Sigmoid colon (tissue), 7 donors: ENCODE data around the gene UTP15. TPM values are rescaled to one million over a fixed set of nuclear protein-coding genes. Genes with fewer than 3 reads are reported as not detected.

Experiments used
- DNase-seq: peaks from one replicate; pipeline ENCODE4 v3.0.0-alpha.2; 2019
- H3K27ac ChIP-seq, 4 donors: fragments of 200-600 bp; sonication (generic); one replicate each; pipeline ENCODE4 v1.5.1; 2016 to 2019; ENCODE audit warnings: mild to moderate bottlenecking in 1 of 4
- H3K27me3 ChIP-seq, 3 donors: fragments of 200-600 bp; sonication (generic); one replicate each; pipeline ENCODE4 v1.5.1; 2019; ENCODE audit warnings: mild to moderate bottlenecking in 1 of 3
- H3K36me3 ChIP-seq, 4 donors: fragments of 200-600 bp; sonication (generic); one replicate each; pipeline ENCODE4 v1.5.1; 2016 to 2019
- H3K4me1 ChIP-seq, 4 donors: fragments of 200-600 bp; sonication (generic); one replicate each; pipeline ENCODE4 v1.5.1; 2017 to 2019
- H3K4me3 ChIP-seq, 4 donors: fragments of 200-600 bp; sonication (generic); one replicate each; pipeline ENCODE4 v1.5.1; 2017 to 2019; ENCODE audit warnings: mild to moderate bottlenecking in 2 of 4, moderate library complexity in 1 of 4
- H3K9me3 ChIP-seq, 4 donors: fragments of 200-600 bp in 3 of 4; sonication (generic) in 3 of 4; one replicate each; pipeline versions ENCODE4 v1.5.1 to v1.6.1; 2013 to 2019
- EP300 ChIP-seq, 4 donors: sonication (generic); formaldehyde crosslinking; IDR thresholded peaks; one replicate each; pipeline ENCODE4 v1.6.1; 2017; ENCODE audit warnings: antibody characterized with exemption in 4 of 4
- POLR2A ChIP-seq, 2 donors: fragments of 450-650 bp; IDR thresholded peaks; one replicate each; pipeline ENCODE4 v1.6.1; 2016; ENCODE audit warnings: antibody characterized with exemption in 2 of 2, mild to moderate bottlenecking in 2 of 2, moderate library complexity in 2 of 2
- POLR2AphosphoS5 ChIP-seq, 4 donors: sonication (generic); formaldehyde crosslinking; IDR thresholded peaks; one replicate each; pipeline ENCODE4 v1.6.1; 2017; ENCODE audit warnings: antibody characterized with exemption in 4 of 4
- WGBS, 2 donors: extraction: QIAGEN DNeasy Blood & Tissue Kit; methylation state at CpG; one replicate each; pipeline ENCODE4 v1.1.7; 2013; 5-methylcytosine and 5-hydroxymethylcytosine counted together
- intact Hi-C: fragments of 100-400 bp; cut with DNase I; formaldehyde crosslinking; loops from one replicate; pipeline ENCODE4 v1.15.1; 2023
- polyA plus RNA-seq, 3 donors: library from polyadenylated mRNA; stranded (reverse); fragments of 200-250 nt; gene quantifications; one replicate each; pipeline ENCODE4 v1.2.3, GENCODE V29; 2013
- total RNA-seq, 4 donors: library from RNA; depleted of rRNA; stranded (reverse); fragments of >200 nt; gene quantifications; one replicate each; pipeline ENCODE4 v1.1.0, GENCODE V29; 2016
- TF ChIP-seq, protein P1 (sequence below), 4 experiments: fragments of 450-650 bp in 3 of 4; fragments of 200-600 bp in 1 of 4; IDR thresholded peaks; one replicate each; pipeline ENCODE4 v1.5.1; 2016 to 2019; ENCODE audit warnings: antibody characterized with exemption in 4 of 4, mild to moderate bottlenecking in 3 of 4, moderate library complexity in 2 of 4
- donor health status: healthy with polysubstance abuse.
- donor health status: Bipolar disorder and iron deficiency.
- donor health status: healthy.

UTP15 gene
- total and polyA plus RNA-seq, 7 donors: 2.8 to 27.8 (median 14.4) TPM

DNA sequence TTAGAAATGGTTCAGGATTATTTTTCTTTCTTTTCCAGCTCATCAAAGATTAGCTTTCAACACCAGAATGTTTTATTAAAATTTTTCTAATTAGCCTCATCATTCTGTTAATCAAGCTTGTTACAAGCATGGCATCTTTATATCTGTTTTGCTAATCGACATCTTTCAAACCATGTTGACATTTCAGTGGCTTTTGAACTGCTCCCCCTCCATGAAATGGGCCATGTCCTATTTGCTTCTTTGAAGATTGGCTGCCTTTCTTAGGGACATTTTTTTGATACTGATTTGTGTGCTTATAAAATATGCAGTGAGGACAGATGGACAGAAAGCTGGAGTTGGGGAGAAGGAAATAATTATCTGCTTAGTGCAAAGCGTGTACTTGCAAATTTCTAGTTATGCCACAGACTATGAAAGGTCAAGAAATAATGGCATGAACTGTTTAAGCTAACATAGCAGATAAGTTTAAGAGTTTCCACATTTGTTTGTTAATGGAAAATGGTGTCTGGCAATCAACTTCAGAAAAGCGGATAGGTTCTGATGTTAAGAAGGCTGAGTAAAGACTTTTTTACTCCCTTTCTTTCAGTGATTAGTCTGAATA lies 39.8 kb upstream of the UTP15 start:
- 82 to 85% methylated on average over 3 of the region's 3 CpGs for WGBS, 2 donors
- DNase-seq: no peak
- no peak overlapping the region for H3K4me3 ChIP-seq
- H3K27me3 ChIP-seq: no peaks in the 10 kb centered on the region
- no peaks in the 10 kb centered on the region for H3K36me3 ChIP-seq
- no peaks in the 10 kb centered on the region for H3K4me1 ChIP-seq
- no peak for TF ChIP-seq EP300 (IDR thresholded peaks at IDR 0.05)
- TF ChIP-seq POLR2A (IDR thresholded peaks at IDR 0.05): no peak
- no peak for TF ChIP-seq POLR2AphosphoS5 (IDR thresholded peaks at IDR 0.05)
- TF ChIP-seq, protein P1, sequence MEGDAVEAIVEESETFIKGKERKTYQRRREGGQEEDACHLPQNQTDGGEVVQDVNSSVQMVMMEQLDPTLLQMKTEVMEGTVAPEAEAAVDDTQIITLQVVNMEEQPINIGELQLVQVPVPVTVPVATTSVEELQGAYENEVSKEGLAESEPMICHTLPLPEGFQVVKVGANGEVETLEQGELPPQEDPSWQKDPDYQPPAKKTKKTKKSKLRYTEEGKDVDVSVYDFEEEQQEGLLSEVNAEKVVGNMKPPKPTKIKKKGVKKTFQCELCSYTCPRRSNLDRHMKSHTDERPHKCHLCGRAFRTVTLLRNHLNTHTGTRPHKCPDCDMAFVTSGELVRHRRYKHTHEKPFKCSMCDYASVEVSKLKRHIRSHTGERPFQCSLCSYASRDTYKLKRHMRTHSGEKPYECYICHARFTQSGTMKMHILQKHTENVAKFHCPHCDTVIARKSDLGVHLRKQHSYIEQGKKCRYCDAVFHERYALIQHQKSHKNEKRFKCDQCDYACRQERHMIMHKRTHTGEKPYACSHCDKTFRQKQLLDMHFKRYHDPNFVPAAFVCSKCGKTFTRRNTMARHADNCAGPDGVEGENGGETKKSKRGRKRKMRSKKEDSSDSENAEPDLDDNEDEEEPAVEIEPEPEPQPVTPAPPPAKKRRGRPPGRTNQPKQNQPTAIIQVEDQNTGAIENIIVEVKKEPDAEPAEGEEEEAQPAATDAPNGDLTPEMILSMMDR (IDR thresholded peaks at IDR 0.05): no peak
- no peaks in the 10 kb centered on the region for H3K9me3 ChIP-seq
- intact Hi-C loops: no loop called here
- H3K27ac ChIP-seq: no peak overlapping the region

DNA sequence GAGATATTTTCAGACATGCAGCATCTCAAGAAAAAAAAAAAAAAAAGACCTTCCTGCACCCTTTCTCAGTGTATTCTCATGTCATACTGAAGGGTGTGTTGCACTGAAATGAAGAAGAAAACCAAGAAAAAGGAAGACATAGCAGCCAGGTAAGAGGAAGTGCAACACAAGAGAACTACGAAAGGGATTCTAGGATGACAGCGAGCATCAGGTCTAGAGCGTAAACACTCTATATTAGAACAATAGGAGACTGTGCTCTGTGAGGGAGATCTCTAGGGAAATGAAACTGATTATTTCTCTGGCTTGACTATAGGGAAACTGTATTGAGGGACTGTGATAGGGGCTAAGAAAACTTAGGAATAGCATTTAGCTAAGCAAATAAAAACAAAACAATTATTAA lies 37.3 kb upstream of the UTP15 start:
- TF ChIP-seq, protein P1 (IDR thresholded peaks at IDR 0.05): no peak
- no peak for TF ChIP-seq POLR2A (IDR thresholded peaks at IDR 0.05)
- TF ChIP-seq POLR2AphosphoS5 (IDR thresholded peaks at IDR 0.05): no peak
- TF ChIP-seq EP300 (IDR thresholded peaks at IDR 0.05): no peak
- intact Hi-C loops: no loop called here
- H3K27ac ChIP-seq: no peak overlapping the region
- H3K27me3 ChIP-seq: no peaks in the 10 kb centered on the region
- 68 to 83% methylated on average over 3 of the region's 3 CpGs for WGBS, 2 donors
- no peak overlapping the region for H3K4me3 ChIP-seq
- no peaks in the 10 kb centered on the region for H3K9me3 ChIP-seq
- H3K4me1 ChIP-seq: no peaks in the 10 kb centered on the region
- no peaks in the 10 kb centered on the region for H3K36me3 ChIP-seq
- DNase-seq: no peak

DNA sequence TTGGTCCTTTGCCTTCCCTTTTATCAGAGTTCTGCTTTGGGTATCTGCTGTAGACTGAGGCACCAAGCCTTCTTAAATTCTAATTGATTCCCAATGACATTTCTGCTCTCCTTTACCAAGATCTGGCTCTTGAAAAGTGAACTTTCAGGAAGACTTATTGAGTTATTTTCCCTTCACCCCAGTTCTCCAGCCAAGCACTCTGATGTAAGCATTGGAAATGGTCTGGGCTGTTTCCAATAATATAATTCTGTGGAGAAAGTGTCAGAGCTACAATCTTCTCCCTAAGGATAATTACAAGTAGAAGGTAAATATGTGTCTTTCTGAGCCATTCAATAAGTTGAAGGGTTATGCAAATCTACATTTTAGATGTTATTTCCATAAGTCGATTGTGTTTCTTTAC lies 36.5 kb upstream of the UTP15 start:
- no peaks in the 10 kb centered on the region for H3K27me3 ChIP-seq
- DNase-seq: no peak
- no peak overlapping the region for H3K4me3 ChIP-seq
- no peaks in the 10 kb centered on the region for H3K9me3 ChIP-seq
- WGBS, 2 donors: 87 to 89% methylated on average over 1 of the region's 1 CpG
- no peak overlapping the region for H3K27ac ChIP-seq
- no peak for TF ChIP-seq POLR2A (IDR thresholded peaks at IDR 0.05)
- no peak for TF ChIP-seq EP300 (IDR thresholded peaks at IDR 0.05)
- TF ChIP-seq, protein P1 (IDR thresholded peaks at IDR 0.05): no peak
- no peak for TF ChIP-seq POLR2AphosphoS5 (IDR thresholded peaks at IDR 0.05)
- intact Hi-C loops: no loop called here
- no peaks in the 10 kb centered on the region for H3K36me3 ChIP-seq
- H3K4me1 ChIP-seq: no peaks in the 10 kb centered on the region

- Histone ChIP-seq H3K9me3 (no peaks in the 10 kb centered on the region), H3K4me1 (no peaks in the 10 kb centered on the region), H3K27ac (no peak overlapping the region), H3K36me3 (no peaks in the 10 kb centered on the region), H3K27me3 (no peaks in the 10 kb centered on the region), H3K4me3 (no peak overlapping the region)
- intact Hi-C loops: no loop called here
- TF ChIP-seq POLR2AphosphoS5 (IDR thresholded peaks at IDR 0.05): no peak
- TF ChIP-seq, protein P1 (IDR thresholded peaks at IDR 0.05): no peak
- no peak for TF ChIP-seq POLR2A (IDR thresholded peaks at IDR 0.05)
- TF ChIP-seq EP300 (IDR thresholded peaks at IDR 0.05): no peak
- DNase-seq: no peak
- WGBS, 2 donors: 84 to 92% methylated on average over 1 of the region's 1 CpG
These were observed 34.2 kb upstream of the UTP15 start for GRCh38 chr5:73531356-73531755.

DNA sequence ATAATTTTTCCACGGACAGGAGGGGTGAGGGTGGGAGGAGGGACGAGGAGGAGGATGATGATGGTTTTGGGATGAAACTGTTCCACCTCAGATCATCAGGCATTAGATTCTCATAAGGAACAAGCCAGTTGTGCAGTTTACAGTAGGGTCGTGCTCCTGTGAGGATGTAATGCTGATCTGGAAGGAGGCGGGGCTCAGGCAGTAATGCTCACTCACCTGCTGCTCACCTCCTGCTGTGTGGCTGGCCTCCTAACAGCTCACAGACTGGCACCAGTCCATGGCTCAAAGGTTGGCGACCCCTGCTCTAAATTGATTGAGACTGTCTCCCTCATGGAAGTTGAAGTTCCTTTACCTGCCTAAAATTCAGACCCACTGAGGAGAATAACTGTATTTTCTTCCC lies 33.3 kb upstream of the UTP15 start:
- Histone ChIP-seq H3K27ac (no peak overlapping the region), H3K9me3 (no peaks in the 10 kb centered on the region), H3K36me3 (no peaks in the 10 kb centered on the region), H3K4me3 (no peak overlapping the region), H3K4me1 (no peaks in the 10 kb centered on the region), H3K27me3 (no peaks in the 10 kb centered on the region)
- TF ChIP-seq, protein P1 (IDR thresholded peaks at IDR 0.05): no peak
- TF ChIP-seq POLR2AphosphoS5 (IDR thresholded peaks at IDR 0.05) (no peak), EP300 (IDR thresholded peaks at IDR 0.05) (no peak), POLR2A (IDR thresholded peaks at IDR 0.05) (no peak)
- DNase-seq: no peak
- WGBS, 2 donors: 67 to 82% methylated on average over 5 of the region's 5 CpGs
- intact Hi-C loops: no loop called here
